Measurements from ENCODE around the gene EML4.

EML4 gene

DNA sequence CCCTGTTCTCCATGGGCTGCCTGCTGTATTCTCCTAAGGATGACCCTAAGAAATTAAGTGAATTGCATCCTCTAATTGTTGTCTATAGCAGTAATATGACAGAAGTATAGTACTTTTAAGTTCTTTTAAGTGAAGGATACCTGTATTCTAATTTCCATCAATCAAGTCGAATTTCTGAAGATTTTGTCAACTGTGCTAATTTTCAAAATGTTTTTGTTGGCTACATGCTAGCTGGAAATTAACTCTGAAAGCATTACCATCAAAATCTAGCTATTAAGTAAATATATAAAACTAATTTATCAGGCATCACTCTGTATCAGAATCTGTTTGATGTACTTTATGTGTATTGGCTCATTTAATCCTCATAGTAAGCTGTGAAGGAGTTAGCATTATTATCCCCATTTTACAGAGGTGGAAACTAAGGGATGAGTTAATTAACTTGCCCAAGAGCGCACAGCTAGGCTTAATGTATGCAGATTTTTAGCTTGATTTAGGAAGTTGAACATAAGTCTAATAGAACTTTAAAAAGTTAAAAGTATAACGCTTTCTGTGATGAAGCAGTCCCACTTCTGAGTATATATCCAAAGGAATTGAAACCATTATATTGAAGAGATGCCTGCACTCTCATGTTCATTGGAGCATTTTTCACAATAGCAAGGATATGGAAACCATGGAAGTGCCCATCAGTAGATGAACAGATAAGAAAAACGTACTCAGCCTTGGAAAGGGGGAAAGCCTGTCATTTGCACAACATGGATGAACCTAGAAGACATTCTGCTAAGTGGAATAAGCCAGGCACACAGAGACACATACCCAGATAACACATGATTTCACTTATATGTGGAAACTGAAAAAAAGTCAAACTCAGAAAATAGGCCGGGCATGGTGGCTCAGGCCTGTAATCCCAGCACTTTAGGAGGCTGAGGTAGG lies 32.0 kb downstream of the EML4 start:
- TF ChIP-seq, protein P1, sequence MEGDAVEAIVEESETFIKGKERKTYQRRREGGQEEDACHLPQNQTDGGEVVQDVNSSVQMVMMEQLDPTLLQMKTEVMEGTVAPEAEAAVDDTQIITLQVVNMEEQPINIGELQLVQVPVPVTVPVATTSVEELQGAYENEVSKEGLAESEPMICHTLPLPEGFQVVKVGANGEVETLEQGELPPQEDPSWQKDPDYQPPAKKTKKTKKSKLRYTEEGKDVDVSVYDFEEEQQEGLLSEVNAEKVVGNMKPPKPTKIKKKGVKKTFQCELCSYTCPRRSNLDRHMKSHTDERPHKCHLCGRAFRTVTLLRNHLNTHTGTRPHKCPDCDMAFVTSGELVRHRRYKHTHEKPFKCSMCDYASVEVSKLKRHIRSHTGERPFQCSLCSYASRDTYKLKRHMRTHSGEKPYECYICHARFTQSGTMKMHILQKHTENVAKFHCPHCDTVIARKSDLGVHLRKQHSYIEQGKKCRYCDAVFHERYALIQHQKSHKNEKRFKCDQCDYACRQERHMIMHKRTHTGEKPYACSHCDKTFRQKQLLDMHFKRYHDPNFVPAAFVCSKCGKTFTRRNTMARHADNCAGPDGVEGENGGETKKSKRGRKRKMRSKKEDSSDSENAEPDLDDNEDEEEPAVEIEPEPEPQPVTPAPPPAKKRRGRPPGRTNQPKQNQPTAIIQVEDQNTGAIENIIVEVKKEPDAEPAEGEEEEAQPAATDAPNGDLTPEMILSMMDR (IDR thresholded peaks at IDR 0.05; ENCODE audit: low read depth, low read length, missing control alignments), result no peak
- H3K4me3 ChIP-seq (ENCODE audit: low read depth, low read length), result no peak overlapping the region
- no peak for DNase-seq (ENCODE audit: low read depth)

DNA sequence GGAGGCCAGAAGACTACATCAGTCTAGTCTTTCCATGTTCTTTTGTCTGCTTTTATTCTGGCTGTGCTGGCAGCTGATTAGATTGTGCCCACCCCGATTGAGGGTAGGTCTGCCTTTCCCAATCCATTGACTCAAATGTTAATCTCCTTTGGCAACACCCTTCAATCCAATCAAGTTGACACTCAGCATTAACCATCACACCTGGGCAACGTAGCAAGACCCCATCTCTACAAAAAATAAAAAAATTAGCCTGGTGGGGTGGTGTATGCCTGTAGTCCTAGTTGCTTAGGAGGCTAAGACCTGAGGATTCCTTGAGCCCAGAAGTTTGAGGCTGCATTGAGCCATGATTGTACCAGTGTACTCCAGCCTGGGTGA lies 33.5 kb downstream of the EML4 start:
- TF ChIP-seq, protein P1 (IDR thresholded peaks at IDR 0.05; ENCODE audit: low read depth, low read length, missing control alignments), result no peak
- H3K4me3 ChIP-seq (ENCODE audit: low read depth, low read length), result no peak overlapping the region

DNA sequence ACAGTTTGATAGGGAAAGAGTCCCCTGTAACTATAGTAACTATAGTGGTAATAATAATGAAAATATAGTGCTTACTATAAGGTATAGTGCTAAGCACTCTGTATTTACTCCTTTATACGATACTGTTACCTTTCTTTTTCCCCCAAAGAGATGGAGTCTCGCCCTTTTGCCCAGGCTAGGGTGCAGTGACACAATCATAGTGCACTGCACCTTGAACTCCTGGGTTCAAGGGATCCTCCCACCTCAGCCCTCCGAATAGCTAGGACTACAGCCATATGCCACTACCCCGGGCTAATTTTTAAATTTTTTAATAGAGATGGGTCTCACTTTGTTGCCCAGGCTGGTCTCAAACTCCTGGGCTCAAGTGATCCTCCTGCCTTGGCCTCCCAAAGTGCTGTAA lies 34.6 kb downstream of the EML4 start:
- DNase-seq (ENCODE audit: low read depth), result no peak
- TF ChIP-seq, protein P1 (IDR thresholded peaks at IDR 0.05; ENCODE audit: low read depth, low read length, missing control alignments), result no peak
- H3K4me3 ChIP-seq (ENCODE audit: low read depth, low read length), result no peak overlapping the region

More for the DNA sequence above, 33.5 kb downstream of the EML4 start:
- DNase-seq (ENCODE audit: low read depth), result no peak

DNA sequence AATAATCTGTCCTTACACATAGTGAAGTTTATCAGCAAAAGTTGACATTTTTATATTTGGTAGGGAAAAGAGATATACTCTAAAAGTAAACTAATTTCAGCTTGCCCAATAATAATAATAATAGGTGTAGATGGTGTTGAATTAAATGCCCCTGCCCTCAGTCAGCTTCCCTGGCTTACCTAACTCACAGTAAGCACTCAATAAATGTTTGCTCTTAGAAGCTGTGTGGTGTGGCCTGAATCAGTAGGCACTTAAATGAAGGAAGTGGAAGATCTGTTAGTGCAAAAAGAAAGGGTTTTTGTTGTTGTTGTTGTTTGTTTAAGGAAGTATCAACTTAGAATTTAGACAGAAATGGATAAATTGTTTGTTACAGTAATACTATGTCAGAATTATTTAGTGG lies 36.2 kb downstream of the EML4 start:
- no peak for DNase-seq (ENCODE audit: low read depth)
- TF ChIP-seq, protein P1 (IDR thresholded peaks at IDR 0.05; ENCODE audit: low read depth, low read length, missing control alignments), result no peak
- H3K4me3 ChIP-seq (ENCODE audit: low read depth, low read length), result no peak overlapping the region

DNA sequence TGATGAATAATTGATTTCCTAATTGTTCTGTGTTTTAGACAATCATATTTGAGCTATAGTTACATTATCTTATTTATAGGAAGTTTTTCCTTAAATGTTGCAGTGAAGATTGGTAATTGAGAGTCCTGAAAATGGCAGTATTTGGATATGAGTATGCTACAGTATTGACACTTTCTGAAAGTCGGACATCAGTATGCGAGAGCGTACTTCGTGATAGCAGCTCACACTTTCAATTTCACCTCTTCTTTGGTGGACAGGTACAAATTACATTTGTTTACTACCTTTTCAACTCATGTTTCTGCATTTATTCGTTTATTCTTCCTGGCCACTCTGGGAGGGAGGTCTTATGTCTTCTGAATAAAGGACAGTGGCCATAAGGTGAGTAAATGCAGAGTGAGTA lies 38.7 kb downstream of the EML4 start:
- TF ChIP-seq, protein P1 (IDR thresholded peaks at IDR 0.05; ENCODE audit: low read depth, low read length, missing control alignments), result no peak
- DNase-seq (ENCODE audit: low read depth), result no peak
- no peak overlapping the region for H3K4me3 ChIP-seq (ENCODE audit: low read depth, low read length)

DNA sequence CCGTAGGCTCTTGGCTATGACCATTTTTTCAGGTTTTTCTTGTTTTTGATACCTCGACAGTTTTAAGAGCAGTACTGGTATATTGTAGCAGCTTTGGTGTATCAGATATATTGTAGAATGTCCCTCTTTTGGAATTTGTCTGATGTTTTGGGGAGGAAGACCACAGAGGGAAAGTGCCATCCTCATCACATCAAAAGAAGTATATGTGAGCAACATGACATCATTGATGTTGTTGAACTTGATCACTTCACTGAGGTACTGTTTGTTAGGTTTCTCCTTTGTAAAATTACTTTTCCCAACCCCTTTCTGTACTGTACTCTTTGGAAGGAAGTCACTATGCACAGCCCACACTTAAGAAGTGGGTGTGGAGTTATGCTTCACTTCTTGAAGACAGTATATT lies 41.0 kb downstream of the EML4 start:
- TF ChIP-seq, protein P1 (IDR thresholded peaks at IDR 0.05; ENCODE audit: low read depth, low read length, missing control alignments), result no peak
- no peak for DNase-seq (ENCODE audit: low read depth)
- no peak overlapping the region for H3K4me3 ChIP-seq (ENCODE audit: low read depth, low read length)

DNA sequence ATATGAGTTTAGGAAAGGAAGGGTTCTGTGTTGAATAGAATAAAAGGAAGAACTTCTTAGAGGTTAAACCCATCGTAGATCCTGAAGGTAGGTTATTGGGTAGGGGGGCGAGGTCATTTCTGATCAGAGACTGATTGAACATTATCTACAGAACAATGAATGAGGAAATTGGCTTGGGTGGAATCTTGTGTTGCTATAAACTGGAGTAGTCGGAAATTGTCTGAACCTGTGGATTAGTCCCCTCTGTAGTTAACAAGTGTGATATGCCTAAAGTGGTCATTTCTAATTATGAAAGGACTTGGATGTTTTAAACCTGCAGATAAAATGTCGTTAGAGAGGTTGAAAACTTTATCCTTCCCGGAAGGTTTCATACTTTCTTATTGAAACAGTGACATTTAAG lies 42.1 kb downstream of the EML4 start:
- no peak for DNase-seq (ENCODE audit: low read depth)
- TF ChIP-seq, protein P1 (IDR thresholded peaks at IDR 0.05; ENCODE audit: low read depth, low read length, missing control alignments), result no peak
- no peak overlapping the region for H3K4me3 ChIP-seq (ENCODE audit: low read depth, low read length)
